ENCODE measurements around the gene MAGEA2B.
"Not testable (repeated sequence)": the region's sequence is repeated elsewhere in the genome, so short reads cannot be mapped to it uniquely, and the experiment has no call there.

The MAGEA2B gene

DNA sequence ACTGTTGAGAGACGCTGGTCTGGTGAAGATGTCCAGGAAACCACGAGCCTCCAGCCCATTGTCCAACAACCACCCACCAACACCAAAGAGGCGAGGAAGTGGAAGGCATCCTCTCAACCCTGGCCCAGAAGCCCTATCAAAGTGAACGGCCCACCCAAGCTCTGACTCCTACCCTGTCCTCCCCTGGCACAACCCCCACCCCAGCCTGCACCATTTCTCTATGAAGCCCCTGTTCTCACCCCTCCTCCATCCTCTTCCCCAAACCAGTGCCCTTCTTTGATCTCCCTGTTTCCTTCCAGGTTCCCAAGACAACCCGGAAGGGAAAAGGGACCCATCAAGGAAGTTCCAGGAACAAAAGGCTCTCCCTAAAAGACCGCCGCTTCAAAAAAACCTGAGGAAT lies 45.1 kb downstream of the MAGEA2B start:
- POLR2A ChIA-PET; CTCF ChIA-PET; DNase-seq (ENCODE audit: extremely low spot score): not testable (repeated sequence)

DNA sequence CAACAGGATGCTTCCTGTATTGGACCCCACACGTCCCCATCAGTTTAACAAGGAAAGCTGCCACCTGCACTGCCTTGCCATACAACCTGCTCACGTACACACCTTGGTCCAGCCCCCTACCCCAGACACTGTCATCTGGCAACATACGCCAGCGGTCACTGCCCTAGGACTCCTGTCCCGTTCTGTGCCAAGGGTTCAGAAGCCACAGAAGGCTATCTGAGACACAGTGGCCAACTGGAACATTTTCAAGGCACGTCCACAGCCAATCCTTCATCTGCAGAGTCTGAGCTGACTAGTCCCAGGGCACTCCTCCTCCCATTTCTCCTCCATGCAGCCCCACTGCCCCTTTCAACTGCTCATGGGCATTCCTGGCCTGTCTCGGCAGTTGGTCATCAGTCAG lies 47.2 kb downstream of the MAGEA2B start:
- DNase-seq (ENCODE audit: extremely low spot score); POLR2A ChIA-PET; CTCF ChIA-PET: not testable (repeated sequence)

DNA sequence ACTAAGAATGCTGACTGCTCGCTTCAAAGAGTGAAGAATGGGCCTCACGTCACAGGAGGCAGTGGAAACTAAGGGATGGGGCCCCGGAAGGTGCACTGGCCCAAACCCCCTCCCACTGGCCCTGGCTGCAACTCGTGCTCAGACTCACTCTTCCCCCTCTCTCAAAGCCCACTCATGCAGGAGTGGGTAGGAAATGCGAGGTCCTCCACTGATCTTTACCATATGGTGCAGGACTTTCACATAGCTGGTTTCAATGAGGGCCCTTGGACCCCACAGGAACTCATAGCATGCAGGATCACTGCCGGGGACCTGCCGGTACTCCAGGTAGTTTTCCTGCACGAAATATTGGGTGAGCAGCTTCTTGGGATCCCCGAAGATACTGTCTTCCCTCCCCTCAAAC lies 52.1 kb downstream of the MAGEA2B start:
- DNase-seq (ENCODE audit: extremely low spot score); POLR2A ChIA-PET; CTCF ChIA-PET: not testable (repeated sequence)

Measured in HEK293T (cell line).